T-helper 22 cell (primary cell): Measurements from ENCODE around the gene SLC24A4.
"Not testable (repeated sequence)": the region's sequence is repeated elsewhere in the genome, so short reads cannot be mapped to it uniquely, and the experiment has no call there.

Experiments used
- DNase-seq: peaks from one replicate; pipeline ENCODE4 v3.0.0-alpha.2; 2020; ENCODE audit warnings: low read depth

The SLC24A4 gene

DNA sequence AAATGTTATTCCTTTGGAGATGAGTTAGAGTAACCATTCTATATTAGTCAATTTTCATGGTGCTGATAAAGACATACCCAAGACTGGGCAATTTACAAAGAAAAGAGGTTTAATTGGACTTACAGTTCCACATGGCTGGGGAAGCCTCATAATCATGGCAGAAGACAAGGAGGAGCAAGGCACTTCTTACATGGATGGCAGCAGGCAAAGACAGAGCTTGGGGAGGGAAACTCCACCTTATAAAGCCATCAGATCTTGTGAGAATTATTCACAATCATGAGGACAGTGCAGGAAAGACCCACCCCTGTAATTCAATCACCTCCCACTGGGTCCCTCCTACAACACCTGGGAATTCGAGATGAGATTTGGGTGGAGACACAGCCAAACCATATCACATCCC lies 79.5 kb downstream of the SLC24A4 start:
- not testable (repeated sequence) for DNase-seq

DNA sequence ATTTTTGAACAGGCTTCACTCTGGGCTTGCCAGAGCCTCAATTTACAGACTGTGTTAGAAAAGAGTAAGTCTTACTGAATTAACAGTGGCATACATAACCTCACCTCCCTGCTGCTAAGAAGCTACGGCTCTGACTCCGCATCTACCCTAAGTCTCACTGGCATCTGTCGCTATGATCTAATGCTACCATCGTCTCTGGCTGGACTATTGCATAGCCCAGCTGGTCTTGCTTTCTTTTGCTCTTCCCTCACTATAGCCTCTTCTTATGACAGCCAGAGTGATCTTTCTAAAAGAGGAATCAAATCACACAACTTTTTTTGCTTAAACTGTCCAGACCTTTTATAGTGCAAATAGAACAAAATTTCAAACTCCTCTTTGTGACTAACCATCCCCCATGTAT lies 81.1 kb downstream of the SLC24A4 start:
- DNase-seq, result no peak

DNA sequence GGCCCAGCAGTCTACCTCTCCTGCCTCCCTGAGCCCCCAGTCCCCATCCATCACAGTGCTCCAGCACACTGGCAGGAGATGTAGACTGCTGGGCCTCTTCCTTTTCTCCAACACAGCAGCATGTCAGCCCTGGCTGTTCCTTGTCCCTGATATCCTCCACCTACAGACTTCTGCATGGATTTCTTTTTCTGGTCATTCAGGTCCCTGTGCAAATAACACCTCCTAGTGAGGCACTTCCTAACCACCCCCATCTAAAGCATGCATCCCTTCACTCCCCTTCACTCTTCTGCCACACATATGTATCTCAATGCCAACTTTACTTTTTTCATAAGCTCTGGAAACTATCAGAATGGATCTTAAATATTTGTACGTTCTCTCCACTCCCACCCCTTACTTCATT lies 81.5 kb downstream of the SLC24A4 start:
- DNase-seq, result no peak

DNA sequence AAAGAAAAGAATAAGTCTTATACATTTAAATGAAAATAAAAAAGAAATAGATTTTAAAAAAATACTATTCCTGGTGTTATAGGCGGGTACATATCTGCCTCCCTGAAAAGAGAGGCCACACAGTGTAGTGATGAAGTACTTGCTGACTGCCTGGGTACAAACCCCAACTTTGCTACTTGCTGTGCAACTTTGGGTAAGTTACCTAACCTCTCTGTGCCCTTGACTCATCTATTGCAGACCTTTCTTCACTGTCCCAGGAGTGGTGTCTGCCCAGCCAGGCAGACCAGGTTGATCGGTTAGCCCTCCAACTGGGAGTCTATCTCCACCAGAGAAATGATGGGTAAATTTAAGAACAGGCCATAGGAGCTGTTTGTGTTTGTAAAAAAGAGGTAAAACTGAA lies 82.0 kb downstream of the SLC24A4 start:
- no peak for DNase-seq

DNA sequence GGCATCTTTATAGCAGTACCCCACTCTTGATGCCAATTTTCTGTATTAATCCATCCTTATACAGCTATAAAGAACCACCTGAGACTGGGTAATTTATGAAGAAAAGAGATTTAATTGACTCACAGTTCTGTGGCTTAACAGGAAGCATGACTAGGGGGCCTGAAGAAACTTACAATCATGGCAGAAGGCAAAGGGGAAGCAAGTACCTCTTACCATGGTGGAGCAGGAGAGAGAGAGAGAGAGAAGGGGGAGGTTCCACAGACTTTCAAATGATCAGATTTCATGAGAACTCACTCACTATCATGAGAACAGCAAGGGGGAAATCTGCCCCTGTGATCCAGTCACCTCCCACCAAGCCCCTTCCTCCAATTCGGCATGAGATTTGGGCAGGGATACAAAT lies 84.4 kb downstream of the SLC24A4 start:
- DNase-seq, result no peak

DNA sequence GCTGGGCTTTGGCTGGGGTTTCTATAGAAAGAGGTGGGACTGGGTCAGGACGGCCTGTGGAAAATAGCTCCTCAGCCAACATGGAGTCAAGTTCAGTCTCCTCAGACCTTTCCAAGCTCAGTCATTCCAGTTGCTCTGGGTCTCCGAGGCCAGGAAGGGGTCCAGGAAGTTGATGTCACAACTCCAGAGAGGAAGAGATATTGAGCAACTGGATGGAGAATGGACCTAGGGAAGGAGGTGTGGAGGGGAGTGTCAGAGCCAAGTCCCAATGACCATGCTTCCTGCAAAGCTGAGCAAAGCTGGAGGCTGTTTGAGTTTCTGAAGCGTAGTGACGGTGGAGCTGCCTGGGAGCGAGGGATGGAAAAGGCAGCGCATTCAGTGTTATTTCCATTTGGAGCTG lies 86.1 kb downstream of the SLC24A4 start:
- DNase-seq, result no peak

DNA sequence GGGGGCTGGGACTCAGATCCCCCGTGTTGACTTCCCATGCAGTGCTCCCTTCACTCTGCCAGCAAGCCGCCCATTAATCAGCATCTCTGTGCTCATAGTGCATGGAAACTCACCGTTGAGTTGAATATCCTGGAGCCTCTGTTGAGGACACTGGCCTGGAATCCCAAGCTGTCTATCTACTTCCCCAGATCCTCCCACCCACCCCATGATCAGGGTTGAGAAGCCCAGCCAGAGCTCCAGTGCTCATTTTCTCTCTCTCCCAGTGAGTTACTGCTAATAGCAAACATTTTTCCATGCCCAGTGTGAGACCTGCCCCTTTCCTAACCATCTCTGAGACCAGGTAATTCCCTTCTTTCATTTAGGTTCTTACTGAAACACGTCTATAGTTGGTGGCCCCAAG lies 88.2 kb downstream of the SLC24A4 start:
- DNase-seq, result no peak

DNA sequence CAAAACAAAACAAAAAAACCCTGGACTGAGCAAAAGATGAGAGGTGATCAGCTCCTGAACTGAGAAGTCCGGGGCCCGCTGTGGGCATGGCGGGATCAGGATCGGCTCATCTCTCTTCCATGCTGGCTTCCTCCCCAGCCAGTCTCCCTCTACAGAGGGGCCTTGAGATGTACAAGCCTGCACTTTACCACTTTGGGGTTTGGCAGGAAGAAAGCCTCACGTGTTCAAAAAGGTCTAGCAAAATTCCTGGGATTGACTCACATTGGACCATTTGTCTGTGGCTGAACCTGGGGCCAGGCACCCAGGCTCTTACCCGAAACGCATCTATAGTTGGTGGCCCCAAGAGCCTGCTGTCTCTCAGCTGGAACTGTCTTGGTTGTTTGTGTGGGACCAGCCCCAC lies 89.0 kb downstream of the SLC24A4 start:
- DNase-seq, result no peak

DNA sequence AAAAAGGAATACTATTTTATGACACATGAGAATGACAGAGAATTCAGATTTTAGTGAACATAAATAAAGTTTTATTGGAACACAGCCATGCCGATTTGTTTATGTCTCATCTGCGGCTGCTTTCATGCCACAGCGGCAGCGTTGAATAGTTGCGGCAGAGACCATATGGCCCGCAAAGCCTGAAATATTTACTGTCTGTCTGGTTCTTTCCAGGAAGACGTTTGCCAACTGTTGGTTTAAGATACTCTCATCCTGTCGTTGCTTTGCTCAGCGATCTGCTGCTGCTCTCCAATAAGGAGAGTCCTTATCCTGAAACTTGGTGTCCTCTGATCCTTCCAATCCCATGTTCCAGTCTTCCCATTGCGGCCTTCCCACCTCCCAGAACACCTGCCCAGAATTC lies 89.9 kb downstream of the SLC24A4 start:
- DNase-seq, result no peak

DNA sequence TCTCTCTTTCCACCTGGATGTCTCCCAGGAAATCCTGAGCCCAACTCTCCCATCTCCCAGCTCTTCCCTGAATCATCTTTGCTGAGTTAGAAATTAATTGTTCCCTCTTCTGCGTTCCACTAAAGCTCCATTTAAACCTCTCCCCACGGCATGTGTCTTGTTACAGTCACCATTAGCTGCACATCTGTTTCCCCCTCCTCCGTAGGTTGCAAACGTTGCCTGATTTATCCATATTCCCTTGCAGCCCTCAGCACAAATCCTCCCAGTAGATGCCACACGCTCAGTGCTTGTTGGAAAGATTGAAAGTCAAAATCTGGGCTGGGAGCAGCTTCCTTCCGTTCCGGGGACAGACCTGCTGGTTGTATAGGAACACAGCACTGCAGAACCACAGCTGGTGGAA lies 90.4 kb downstream of the SLC24A4 start:
- DNase-seq, result no peak

DNA sequence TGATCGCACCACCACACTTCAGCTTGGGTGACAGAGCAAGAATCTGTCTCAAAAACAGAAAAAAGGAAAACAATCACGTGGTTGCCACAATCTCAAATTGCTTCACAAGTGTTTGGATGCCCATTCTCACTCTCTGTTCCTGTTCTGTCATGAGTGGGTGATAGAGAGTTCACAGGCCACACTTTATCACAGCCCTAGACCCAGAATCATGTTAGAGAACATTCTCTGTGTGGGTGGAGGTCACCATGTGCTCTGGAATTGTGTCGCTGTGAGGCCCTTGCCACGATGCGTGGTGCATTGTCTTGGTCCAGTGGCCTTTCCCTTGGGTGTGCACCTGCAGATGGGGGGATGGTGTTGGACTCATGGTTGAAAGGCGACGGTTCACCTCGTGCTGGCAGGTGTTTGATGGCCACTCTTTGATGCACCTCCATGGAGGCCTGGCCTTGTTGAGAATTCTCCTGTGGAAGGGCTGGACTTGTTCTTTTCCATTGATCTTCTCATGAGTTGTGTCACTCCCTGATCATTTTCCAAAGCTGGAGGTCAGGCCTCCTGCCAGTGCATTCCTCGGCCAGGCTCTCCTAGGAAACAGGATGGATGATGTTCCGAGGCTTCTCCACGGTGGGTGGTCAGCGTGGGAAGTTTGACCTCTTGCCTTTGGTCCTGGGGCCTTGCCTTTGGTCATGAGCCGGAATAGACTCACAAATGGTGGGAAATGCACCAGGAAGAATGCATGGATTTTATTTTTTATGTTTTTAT lies 91.9 kb downstream of the SLC24A4 start:
- DNase-seq, result no peak

DNA sequence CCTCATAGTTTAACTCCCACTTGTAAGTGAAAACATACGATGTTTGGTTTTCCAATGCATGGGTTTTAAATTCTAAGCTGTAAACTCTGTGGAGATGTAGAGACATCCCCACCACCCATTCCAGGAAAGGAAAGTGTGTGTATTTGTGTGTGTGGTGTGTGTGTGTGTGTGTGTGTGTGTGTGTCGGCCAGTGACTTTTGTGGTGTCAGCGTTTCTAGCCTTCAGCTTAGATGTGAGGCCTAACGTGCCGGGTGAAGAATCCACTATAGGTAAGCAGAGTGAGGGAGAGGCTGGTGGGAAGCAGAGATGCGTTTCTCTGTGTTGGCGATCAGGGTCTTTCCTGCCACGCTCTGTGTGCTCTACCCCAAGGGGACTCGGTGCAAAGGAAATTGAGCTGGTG lies 93.0 kb downstream of the SLC24A4 start:
- DNase-seq, result no peak

DNA sequence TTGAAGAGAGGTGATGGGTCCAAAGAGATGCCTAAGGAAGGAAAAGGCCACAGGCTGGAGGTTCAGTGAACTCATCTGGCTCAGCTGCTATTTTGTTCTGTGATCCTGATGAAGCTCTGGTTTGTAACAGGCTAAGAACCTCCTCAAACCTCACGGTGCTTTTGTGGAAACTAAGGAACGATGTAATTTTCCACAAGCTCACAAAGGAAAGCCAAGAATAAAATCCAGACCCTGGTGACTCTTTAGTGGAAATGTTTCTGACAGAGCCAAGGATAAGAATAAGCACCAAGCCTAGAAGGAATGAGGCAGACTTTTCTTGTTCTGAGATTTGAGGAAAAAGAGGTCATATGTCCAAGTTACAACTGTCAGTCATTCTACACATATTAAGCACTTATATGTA lies 93.6 kb downstream of the SLC24A4 start:
- DNase-seq, result no peak

DNA sequence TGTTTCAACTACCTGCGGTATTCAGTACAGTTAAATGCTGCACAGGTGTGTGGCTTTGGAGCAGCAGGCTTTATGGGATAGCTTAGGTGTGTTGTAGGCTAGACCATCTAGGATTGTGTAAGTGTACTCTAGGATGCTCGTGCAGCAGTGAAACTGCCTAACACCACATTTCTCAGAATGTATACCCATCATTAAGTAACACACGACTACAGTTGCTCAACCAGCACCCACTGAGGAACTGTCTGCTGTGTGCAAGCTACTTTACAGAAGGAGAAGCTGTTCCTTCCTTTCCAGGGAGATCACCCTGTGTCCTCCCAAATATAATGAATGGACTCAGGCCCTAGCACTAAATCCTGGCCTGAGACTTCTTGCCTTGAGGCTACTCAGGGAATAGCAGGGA lies 94.8 kb downstream of the SLC24A4 start:
- DNase-seq, result no peak

DNA sequence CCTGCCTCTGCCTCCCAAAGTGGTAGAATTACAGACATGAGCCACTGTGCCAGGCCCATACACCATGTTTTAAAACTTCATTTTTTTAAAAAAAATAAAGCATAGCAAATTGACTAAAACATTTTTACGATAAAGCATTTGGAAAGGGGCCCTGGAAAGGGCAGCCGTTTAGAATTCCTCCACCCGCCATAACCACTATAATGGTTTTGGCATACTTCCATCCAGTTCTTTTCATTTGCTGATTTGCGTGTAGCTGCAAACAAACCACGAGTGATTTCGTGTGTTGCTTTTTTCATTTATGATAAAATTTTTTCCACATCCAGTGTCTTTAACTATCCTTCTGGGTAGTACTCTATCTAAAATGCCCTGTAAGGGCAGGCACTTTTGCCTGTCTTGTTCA lies 98.8 kb downstream of the SLC24A4 start:
- DNase-seq, result no peak

DNA sequence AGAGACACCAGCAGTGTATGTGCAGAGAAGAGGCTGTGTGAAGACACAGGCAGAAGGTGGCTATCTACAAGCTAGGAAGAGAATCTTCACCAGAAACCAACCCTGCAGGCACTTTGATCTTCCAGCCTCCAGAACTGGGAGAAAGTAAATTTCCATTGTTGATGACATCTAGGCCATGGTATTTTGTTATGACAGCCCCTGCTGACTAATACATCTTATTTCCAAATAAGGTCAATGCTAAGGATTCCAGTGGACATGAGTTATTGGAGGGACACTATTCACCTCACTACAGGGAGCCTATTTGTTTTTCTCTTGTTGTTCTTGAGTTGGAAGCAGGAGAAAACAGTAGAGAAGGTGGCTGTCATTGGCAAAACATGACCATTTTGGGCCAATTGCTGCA lies 102.1 kb downstream of the SLC24A4 start:
- DNase-seq, result no peak

DNA sequence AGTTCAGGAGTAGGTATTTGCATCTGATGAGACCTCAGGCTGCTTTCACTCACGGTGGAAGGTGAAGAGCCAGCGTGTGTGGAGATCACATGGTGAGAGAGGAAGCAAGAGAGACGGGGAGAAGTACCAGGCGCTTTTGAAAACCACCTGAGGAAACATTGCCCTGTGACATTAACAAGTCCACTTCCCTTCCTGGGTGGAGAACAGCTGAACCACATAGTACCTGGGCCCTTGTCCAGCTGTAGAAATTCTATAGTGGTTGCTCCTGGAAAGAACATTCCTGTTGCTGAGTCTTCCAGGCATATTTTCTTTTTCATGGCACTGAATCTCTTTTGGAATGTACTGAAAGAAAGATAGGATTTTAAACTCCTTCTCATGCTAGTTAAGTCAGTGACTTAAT lies 103.3 kb downstream of the SLC24A4 start:
- no peak for DNase-seq

DNA sequence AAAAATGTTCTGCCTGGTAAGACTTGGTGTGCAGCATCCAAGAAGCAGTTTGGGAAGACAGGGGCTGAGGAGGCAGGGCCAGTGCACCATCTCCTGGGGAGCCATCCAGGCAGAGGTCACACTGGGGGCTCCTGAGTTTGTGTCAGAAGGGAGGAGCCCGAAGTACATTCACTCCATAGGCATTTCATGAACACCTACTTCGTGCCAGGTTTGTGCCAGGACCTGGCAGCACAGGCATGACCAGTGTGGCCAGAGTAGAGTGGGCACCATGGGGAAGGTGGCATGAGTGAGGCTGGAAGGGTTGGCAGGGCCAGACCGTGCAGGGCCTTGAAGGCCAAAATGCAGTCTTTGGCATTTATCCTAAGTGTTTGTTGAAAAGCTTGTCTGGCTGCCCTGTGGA lies 104.1 kb downstream of the SLC24A4 start:
- no peak for DNase-seq

DNA sequence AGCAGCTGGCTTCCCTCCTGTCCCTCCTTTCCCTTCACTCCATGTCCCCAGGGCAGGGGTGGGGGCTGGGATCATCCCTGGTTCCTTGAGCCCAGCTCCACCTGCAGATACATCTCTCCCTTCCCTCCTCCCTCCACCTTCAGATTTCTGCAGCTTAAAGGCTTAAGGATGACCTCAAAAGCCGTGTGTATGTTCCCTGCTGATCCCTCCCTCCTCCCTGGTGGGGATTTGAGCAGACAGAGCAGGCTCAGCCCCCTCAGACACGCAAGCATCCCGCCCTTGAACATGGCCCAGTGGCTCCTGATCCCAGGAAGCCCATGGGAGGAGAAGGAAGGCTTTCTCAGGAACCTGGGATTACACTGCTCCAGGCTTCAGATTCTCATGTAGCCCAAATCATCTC lies 107.7 kb downstream of the SLC24A4 start:
- DNase-seq, result no peak

DNA sequence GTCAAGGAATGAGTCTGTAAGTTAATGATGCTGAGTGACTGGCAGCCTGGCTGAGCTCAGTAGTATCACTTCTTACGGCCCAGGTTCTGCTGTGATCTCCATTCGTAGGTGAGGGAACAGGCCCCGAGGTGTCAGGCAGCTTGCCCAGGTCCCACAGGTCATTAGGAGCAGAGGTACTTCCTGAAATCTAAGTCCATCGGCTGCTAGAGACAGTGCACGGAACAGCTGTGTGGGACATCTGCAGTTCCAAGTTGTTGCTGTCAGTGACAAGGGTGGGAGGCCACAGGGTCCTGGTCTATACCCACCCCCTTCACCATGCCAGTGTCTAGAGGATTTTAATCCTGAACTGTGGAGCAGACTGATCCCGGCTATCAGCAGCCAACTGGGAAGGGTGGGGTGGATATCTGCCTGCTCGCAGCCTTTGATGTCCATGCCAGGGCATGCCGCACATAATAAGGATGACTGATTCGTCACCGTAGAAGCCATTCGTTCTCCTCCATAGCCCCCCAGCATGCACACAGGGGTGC lies 108.3 kb downstream of the SLC24A4 start:
- no peak for DNase-seq

DNA sequence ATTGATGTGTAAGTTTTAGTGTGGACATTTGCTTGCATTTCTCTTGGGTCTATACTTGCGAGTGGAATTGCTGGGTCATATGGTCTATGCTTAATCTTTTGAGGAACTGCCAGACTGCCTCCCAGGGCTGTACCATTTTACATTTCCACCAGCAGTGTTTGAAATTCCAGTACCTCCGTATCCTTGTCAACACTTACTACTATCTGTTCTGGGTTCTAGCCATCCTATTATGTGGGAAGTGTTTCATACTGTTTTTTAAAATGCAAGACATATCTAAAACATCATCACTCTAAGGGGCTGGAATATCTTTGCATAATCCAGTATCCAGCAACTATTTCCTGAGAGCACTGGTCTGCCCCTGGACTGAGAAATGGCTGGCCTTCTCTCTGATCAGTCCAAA lies 110.4 kb downstream of the SLC24A4 start:
- DNase-seq, result no peak

DNA sequence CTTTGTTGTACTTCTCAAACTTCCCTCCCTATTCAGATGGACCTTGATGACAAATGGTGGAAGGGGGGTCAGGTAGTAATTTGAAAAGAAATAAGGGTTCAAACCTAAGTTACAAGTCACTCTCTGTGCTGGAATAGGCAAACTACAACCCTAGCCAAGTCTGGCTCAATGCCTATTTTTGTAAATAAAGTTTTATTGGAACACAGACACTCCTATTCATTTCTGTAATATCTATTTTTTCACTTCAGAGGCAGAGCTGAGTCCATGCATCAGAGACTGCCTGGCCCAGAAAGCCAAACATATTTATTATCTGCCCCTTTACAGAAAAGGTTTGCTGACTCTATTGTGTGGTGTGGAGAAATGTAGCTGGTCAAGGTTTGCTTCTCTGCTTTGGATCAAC lies 112.2 kb downstream of the SLC24A4 start:
- DNase-seq, result no peak

DNA sequence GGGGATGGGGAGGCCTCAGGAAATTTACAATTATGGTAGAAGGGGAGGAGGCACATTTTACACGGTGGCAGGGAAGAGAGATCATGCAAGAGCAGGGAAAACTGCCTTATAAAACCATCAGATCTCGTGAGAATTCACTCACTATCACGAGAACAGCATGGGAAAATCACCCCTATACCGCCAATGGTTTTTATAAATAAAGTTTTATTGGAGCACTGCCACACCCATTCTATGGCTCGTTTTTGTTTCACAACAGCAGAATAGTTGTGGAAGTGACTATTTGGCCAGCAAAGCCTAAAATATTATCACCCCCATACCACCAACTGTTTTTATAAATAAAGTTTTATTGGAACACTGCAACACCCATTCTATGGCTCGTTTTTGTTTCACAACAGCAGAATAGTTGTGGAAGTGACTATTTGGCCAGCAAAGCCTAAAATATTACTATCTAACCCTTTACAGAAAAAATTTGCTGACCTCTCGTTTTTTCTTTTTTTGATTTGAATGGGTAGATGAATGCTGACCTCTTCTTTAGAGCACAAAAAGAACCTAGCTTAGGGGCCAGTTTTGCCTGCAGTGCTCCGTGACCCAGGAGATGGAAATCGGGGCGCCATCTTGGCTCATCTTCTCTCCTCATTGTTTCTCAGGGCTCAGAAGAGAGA lies 113.3 kb downstream of the SLC24A4 start:
- DNase-seq, result no peak

DNA sequence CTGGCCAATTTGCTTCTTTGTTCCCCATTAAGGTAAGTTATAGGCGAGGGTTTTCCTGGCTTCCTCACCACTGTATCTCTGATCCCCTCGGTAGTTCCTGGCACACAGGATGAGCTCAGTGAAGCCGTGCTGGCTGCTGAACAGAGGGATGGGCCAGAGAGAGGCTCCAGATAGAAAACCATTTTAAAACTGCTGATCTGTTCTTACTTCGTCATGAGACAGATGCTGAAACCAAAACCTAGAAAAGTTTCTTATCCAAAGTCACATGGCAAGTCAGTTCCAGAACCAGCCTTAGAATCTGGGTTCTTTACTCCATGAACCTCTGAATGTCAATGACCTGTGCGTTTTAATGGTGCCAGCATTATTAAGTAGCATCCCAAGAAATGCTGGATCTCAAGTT lies 114.3 kb downstream of the SLC24A4 start:
- DNase-seq, result no peak
